ENCODE data around the gene HBB.

The HBB gene

DNA sequence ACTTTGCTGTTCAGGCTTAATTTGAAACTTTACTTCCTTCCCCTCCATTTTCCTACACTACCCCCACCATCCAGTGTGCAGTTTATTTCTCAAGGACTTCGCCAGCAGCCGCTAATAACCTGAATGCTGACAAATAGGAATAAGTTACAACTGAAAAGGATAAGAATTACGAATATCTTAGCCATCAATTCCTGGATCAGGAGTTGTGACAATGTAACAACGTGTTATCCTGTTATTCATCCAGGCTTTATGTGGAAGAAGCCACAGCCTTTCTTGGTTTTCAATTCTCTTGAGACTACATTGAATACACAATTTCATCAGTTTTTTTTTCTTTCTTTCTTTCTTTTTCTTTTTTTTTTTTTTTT lies 16.9 kb upstream of the HBB start:
- Histone ChIP-seq H3K27ac (ENCODE audit: low read length) (no peak overlapping the region), H3K27me3 (ENCODE audit: control insufficient read depth, insufficient read depth, low read length) (no peaks in the 10 kb centered on the region), H3K9ac (ENCODE audit: low read length) (no peak overlapping the region), H3K9me3 (ENCODE audit: control insufficient read depth, low read depth, low read length) (no peaks in the 10 kb centered on the region), H3K4me3 (ENCODE audit: low read length) (no peak overlapping the region), H3K36me3 (ENCODE audit: control insufficient read depth, low read depth, low read length) (no peaks in the 10 kb centered on the region), H3K4me1 (ENCODE audit: control insufficient read depth, low read depth, low read length) (no peaks in the 10 kb centered on the region)

DNA sequence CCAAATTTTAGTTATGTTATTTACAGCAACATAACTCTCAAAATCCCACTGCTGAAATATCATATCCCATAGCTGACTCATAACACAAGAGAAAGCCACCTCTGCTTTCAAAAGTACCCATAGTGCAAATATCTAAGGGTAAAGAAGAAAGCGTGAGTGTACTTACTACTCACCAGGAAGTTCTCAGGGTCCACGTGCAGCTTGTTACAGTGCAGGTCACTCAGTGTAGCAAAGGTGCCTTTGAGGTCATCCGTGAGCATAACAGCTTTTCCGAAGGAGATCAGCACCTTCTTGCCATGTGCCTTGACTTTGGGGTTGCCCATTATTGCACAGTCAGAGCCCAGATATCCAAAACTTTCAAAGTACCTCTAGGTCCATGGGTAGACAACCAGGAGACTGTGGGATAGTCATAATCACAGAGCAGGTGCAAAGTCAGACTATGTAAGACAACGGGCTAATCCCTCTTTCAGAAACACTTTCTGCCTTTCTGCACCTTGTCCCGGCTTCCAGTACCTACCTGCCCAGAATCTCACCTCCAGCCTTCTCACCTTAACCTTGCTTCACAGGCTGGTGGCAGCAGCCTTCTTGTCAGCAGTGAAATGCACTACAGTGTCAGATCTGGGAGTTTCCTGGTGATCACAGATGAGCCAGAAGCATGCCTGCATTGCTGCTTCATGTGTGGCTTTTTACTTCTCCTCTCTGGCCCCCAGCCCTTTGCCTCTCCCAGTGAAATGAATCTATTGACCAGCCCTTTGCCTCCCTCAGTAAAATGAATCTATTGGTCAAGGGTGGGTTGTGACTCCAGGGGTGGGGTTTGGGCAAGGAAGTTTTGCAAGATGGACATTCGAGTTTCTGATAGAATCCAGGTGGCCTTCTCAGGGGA lies 16.3 kb upstream of the HBB start:
- H3K4me1 ChIP-seq (ENCODE audit: control insufficient read depth, low read depth, low read length), result no peaks in the 10 kb centered on the region
- H3K9ac ChIP-seq (ENCODE audit: low read length), result no peak overlapping the region
- H3K27ac ChIP-seq (ENCODE audit: low read length), result no peak overlapping the region
- no peak overlapping the region for H3K4me3 ChIP-seq (ENCODE audit: low read length)
- H3K9me3 ChIP-seq (ENCODE audit: control insufficient read depth, low read depth, low read length), result no peaks in the 10 kb centered on the region
- H3K27me3 ChIP-seq (ENCODE audit: control insufficient read depth, insufficient read depth, low read length), result no peaks in the 10 kb centered on the region
- no peaks in the 10 kb centered on the region for H3K36me3 ChIP-seq (ENCODE audit: control insufficient read depth, low read depth, low read length)

DNA sequence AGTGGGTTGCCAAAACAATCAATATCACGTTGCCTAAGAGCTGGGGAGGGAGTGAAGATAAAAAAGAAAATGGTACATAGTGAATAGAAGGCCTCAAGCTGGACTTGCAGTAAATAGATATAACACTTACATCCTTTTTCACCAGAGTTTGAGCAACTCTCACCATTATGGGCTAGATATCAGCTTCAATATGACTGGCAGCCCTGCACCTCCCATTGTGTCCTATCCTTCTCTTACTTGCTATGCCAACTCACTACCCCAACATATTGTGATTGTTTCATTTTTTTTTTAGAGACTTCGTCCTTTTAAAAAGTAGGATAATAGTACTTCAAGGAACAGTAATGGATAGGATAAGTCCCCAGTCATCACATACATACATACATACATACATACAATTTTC lies 15.3 kb upstream of the HBB start:
- H3K36me3 ChIP-seq (ENCODE audit: control insufficient read depth, low read depth, low read length), result no peaks in the 10 kb centered on the region
- H3K4me3 ChIP-seq (ENCODE audit: low read length), result no peak overlapping the region
- no peaks in the 10 kb centered on the region for H3K4me1 ChIP-seq (ENCODE audit: control insufficient read depth, low read depth, low read length)
- no peaks in the 10 kb centered on the region for H3K27me3 ChIP-seq (ENCODE audit: control insufficient read depth, insufficient read depth, low read length)
- no peak overlapping the region for H3K27ac ChIP-seq (ENCODE audit: low read length)
- H3K9me3 ChIP-seq (ENCODE audit: control insufficient read depth, low read depth, low read length), result no peaks in the 10 kb centered on the region
- no peak overlapping the region for H3K9ac ChIP-seq (ENCODE audit: low read length)

DNA sequence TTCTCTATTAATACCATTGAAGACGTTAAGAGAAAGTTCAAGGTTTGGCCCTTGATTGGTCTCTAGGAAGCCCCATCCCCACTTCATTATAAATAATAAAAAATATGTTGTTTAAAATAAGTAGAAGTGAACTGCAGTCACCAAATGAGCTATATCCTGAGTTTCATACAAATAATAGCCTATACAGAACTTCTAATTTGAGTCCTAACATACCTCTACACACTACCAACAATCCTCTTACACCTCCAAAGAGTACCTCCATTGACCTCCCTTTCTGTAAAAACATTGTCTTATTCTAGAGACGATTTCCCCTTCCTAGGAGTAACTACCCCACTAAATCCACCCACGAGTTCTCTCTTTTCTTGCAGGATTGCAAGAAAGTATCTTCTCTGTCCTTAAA lies 14.6 kb upstream of the HBB start:
- Histone ChIP-seq H3K27ac (ENCODE audit: low read length) (no peak overlapping the region), H3K36me3 (ENCODE audit: control insufficient read depth, low read depth, low read length) (no peaks in the 10 kb centered on the region), H3K4me1 (ENCODE audit: control insufficient read depth, low read depth, low read length) (no peaks in the 10 kb centered on the region), H3K9me3 (ENCODE audit: control insufficient read depth, low read depth, low read length) (no peaks in the 10 kb centered on the region), H3K9ac (ENCODE audit: low read length) (no peak overlapping the region), H3K4me3 (ENCODE audit: low read length) (no peak overlapping the region), H3K27me3 (ENCODE audit: control insufficient read depth, insufficient read depth, low read length) (no peaks in the 10 kb centered on the region)

DNA sequence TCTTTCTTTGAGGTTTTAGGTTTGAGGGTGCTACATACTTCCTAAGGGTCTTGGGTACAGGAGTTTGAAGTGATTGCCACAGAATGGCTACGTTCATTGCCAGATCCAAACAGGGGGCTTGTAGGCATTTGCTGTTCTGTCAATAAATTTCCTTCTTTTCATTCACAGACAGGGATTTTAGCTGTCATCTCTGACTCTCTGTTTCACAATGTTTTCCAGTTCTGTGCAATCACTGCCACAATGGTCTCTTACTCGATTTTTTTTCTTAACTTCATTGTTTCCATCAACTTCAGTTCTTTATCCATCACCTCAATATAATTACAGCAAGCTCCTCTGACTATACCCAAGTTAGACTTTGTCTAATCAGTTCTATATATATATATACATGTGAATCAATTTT lies 13.6 kb upstream of the HBB start:
- no peak overlapping the region for H3K4me3 ChIP-seq (ENCODE audit: low read length)
- H3K27me3 ChIP-seq (ENCODE audit: control insufficient read depth, insufficient read depth, low read length), result no peaks in the 10 kb centered on the region
- no peak overlapping the region for H3K9ac ChIP-seq (ENCODE audit: low read length)
- H3K27ac ChIP-seq (ENCODE audit: low read length), result no peak overlapping the region
- no peaks in the 10 kb centered on the region for H3K36me3 ChIP-seq (ENCODE audit: control insufficient read depth, low read depth, low read length)
- H3K9me3 ChIP-seq (ENCODE audit: control insufficient read depth, low read depth, low read length), result no peaks in the 10 kb centered on the region
- H3K4me1 ChIP-seq (ENCODE audit: control insufficient read depth, low read depth, low read length), result no peaks in the 10 kb centered on the region

DNA sequence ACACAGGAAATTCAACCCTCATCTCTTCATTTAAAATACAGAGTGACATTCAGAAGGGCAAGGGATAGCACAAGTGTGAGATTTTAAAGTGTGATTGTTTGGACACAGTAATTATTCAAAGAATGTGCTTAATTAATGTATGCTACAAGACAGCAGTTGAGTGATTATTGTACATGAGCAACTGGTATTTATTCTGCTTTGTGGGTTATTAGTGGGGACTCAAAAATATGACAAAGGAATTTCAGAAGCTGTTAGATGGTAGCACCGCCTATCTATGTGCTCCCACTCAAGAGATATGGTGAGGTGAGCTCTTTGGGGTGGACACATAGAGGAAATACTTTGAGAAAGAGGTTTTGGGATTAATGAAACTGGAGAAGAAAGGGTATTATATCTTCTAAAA lies 13.2 kb upstream of the HBB start:
- Histone ChIP-seq H3K9me3 (ENCODE audit: control insufficient read depth, low read depth, low read length) (no peaks in the 10 kb centered on the region), H3K27me3 (ENCODE audit: control insufficient read depth, insufficient read depth, low read length) (no peaks in the 10 kb centered on the region), H3K9ac (ENCODE audit: low read length) (no peak overlapping the region), H3K36me3 (ENCODE audit: control insufficient read depth, low read depth, low read length) (no peaks in the 10 kb centered on the region), H3K4me3 (ENCODE audit: low read length) (no peak overlapping the region), H3K4me1 (ENCODE audit: control insufficient read depth, low read depth, low read length) (no peaks in the 10 kb centered on the region), H3K27ac (ENCODE audit: low read length) (no peak overlapping the region)

DNA sequence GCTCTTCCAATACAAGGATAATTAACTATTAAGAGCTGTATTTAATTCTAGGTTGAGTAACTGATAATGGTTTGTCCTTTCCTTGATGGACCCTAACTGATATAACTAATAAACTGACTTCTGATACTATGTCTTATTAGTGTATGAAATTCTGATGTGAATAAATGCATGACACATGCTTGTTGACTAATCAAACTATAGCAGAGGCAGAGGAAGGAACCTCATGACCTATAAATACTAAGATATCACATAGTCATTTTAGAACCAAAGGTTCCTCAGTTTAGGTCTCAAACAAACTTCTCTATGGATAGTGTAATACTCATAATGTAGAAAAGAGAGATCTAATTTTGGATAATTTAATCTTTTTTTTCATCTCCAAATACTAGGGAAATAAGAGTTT lies 12.2 kb upstream of the HBB start:
- H3K9ac ChIP-seq (ENCODE audit: low read length), result no peak overlapping the region
- H3K4me1 ChIP-seq (ENCODE audit: control insufficient read depth, low read depth, low read length), result no peaks in the 10 kb centered on the region
- no peak overlapping the region for H3K27ac ChIP-seq (ENCODE audit: low read length)
- H3K36me3 ChIP-seq (ENCODE audit: control insufficient read depth, low read depth, low read length), result no peaks in the 10 kb centered on the region
- H3K27me3 ChIP-seq (ENCODE audit: control insufficient read depth, insufficient read depth, low read length), result no peaks in the 10 kb centered on the region
- no peak overlapping the region for H3K4me3 ChIP-seq (ENCODE audit: low read length)
- H3K9me3 ChIP-seq (ENCODE audit: control insufficient read depth, low read depth, low read length), result no peaks in the 10 kb centered on the region

DNA sequence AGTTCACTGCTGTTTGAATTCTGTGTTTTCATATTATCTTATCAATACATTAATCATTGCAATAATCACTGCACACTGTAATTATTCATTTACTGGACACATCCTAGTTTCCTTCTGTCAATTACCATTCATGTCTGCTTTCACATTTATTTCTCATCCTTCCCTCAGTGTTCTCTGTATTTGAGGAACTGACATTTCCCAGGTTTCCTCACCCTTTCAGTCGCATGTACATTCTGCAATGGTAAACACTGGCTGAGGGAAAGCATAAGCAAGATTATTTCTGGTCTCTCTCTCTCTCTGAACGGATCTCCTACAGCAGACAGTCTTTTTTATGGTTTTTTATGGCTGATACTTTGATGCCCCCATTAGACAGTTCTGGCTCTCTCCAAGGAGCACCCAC lies 11.6 kb upstream of the HBB start:
- Histone ChIP-seq H3K36me3 (ENCODE audit: control insufficient read depth, low read depth, low read length) (no peaks in the 10 kb centered on the region), H3K9me3 (ENCODE audit: control insufficient read depth, low read depth, low read length) (no peaks in the 10 kb centered on the region), H3K4me1 (ENCODE audit: control insufficient read depth, low read depth, low read length) (no peaks in the 10 kb centered on the region), H3K27ac (ENCODE audit: low read length) (no peak overlapping the region), H3K27me3 (ENCODE audit: control insufficient read depth, insufficient read depth, low read length) (no peaks in the 10 kb centered on the region), H3K4me3 (ENCODE audit: low read length) (no peak overlapping the region), H3K9ac (ENCODE audit: low read length) (no peak overlapping the region)

DNA sequence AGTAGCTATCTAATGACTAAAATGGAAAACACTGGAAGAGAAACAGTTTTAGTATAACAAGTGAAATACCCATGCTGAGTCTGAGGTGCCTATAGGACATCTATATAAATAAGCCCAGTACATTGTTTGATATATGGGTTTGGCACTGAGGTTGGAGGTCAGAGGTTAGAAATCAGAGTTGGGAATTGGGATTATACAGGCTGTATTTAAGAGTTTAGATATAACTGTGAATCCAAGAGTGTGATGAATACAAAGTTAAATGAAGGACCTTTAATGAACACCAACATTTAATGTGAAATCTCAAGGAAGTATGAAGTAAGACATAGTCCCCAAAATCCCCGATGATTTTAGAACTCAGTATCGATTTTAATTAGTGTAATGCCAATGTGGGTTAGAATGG lies 10.5 kb upstream of the HBB start:
- Histone ChIP-seq H3K4me3 (ENCODE audit: low read length) (no peak overlapping the region), H3K36me3 (ENCODE audit: control insufficient read depth, low read depth, low read length) (no peaks in the 10 kb centered on the region), H3K4me1 (ENCODE audit: control insufficient read depth, low read depth, low read length) (no peaks in the 10 kb centered on the region), H3K9me3 (ENCODE audit: control insufficient read depth, low read depth, low read length) (no peaks in the 10 kb centered on the region), H3K27me3 (ENCODE audit: control insufficient read depth, insufficient read depth, low read length) (no peaks in the 10 kb centered on the region), H3K27ac (ENCODE audit: low read length) (no peak overlapping the region), H3K9ac (ENCODE audit: low read length) (no peak overlapping the region)

DNA sequence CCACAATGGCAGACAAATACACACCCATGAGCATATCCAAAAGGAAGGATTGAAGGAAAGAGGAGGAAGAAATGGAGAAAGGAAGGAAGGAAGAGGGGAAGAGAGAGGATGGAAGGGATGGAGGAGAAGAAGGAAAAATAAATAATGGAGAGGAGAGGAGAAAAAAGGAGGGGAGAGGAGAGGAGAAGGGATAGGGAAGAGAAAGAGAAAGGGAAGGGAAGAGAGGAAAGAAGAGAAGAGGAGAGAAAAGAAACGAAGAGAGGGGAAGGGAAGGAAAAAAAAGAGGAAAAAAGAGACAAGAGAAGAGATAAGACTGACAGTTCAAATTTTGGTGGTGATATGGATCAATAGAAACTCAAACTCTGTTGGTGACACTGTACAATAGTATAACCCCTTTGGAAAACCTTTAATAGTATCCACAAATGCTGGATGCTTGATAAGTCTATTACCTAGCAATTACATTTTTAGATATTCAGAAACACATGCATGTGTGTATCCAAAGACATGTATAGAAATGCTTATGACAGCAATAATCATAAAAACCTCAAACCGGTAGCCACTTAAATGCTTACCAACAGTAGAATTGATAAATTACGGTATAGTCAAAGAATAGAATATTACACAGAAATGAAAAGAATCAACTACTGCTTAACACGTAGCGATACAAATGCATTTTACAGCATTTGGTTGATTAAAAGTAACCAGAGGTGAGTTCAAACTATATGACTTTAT lies 8.7 kb upstream of the HBB start:
- Histone ChIP-seq H3K36me3 (ENCODE audit: control insufficient read depth, low read depth, low read length) (no peaks in the 10 kb centered on the region), H3K4me1 (ENCODE audit: control insufficient read depth, low read depth, low read length) (no peaks in the 10 kb centered on the region), H3K4me3 (ENCODE audit: low read length) (no peak overlapping the region), H3K9me3 (ENCODE audit: control insufficient read depth, low read depth, low read length) (no peaks in the 10 kb centered on the region), H3K9ac (ENCODE audit: low read length) (no peak overlapping the region), H3K27ac (ENCODE audit: low read length) (no peak overlapping the region), H3K27me3 (ENCODE audit: control insufficient read depth, insufficient read depth, low read length) (no peaks in the 10 kb centered on the region)

DNA sequence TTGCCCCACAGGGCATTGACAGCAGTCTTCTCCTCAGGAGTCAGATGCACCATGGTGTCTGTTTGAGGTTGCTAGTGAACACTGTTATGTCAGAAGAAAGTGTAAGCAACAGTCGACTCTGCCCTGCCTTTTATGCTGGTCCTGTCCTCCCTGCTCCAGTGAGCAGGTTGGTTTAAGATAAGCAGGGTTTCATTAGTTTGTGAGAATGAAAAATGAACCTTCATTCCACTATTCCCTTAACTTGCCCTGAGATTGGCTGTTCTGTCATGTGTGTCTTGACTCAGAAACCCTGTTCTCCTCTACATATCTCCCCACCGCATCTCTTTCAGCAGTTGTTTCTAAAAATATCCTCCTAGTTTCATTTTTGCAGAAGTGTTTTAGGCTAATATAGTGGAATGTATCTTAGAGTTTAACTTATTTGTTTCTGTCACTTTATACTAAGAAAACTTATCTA lies 7.5 kb upstream of the HBB start, which contains the start of gene HBD:
Gene HBD, minus strand, starts transcription at position 103 of the 454 bp plus-strand sequence. Its CDS starts 50 bp downstream, at position 53.
- H3K4me3 ChIP-seq (ENCODE audit: low read length), result no peak within 1 kb of the TSS
- H3K27me3 ChIP-seq (ENCODE audit: control insufficient read depth, insufficient read depth, low read length), result no peaks in the 10 kb centered on the region
- H3K27ac ChIP-seq (ENCODE audit: low read length), result no peak within 1 kb of the TSS
- H3K9ac ChIP-seq (ENCODE audit: low read length), result no peak within 1 kb of the TSS
- no peaks in the 10 kb centered on the region for H3K36me3 ChIP-seq (ENCODE audit: control insufficient read depth, low read depth, low read length)
- H3K4me1 ChIP-seq (ENCODE audit: control insufficient read depth, low read depth, low read length), result no peaks in the 10 kb centered on the region
- no peaks in the 10 kb centered on the region for H3K9me3 ChIP-seq (ENCODE audit: control insufficient read depth, low read depth, low read length)

DNA sequence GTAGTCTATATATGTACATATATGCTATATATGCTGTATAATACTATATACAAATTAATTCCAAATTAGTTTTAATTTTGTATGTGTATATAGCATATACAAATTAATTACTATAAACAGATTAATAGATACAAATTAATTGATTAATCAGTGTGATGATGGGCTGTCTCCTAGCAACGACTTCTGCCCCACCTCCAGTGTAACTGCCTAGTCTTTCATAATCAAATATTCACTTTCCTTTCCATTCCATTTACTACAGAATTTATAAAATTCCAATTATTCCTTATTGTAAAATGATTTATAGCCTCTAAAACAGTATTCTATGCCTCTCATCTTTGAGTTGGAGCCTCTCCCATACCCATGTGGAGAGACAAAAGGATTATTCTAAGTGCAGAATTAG lies 6.4 kb upstream of the HBB start:
- H3K4me1 ChIP-seq (ENCODE audit: control insufficient read depth, low read depth, low read length), result no peaks in the 10 kb centered on the region
- no peaks in the 10 kb centered on the region for H3K27me3 ChIP-seq (ENCODE audit: control insufficient read depth, insufficient read depth, low read length)
- no peaks in the 10 kb centered on the region for H3K36me3 ChIP-seq (ENCODE audit: control insufficient read depth, low read depth, low read length)

More for the DNA sequence above, 6.4 kb upstream of the HBB start:
- H3K9ac ChIP-seq (ENCODE audit: low read length), result no peak overlapping the region
- H3K4me3 ChIP-seq (ENCODE audit: low read length), result no peak overlapping the region
- no peak overlapping the region for H3K27ac ChIP-seq (ENCODE audit: low read length)
- no peaks in the 10 kb centered on the region for H3K9me3 ChIP-seq (ENCODE audit: control insufficient read depth, low read depth, low read length)
